ENCODE measurements around the gene KDM1A.

Gene KDM1A

DNA sequence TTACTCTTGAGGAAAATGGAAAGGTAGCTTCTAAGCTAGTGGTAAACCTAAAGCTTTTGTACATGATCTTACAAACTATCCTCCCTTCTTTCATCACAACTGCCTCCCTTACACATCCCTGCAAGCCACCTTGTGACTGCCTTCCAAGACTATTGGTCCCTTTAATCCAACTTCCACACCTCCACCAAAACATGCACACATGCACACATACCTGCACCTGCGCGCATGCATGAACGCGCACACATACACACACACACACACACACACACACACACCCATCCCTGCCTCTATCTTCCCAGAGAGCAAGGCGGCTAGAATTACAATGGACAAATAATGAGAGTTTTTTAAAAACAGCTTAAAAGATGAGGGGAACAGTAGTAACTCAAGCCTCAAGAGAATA, 91.1 kb downstream of the KDM1A start:
- no peak for DNase-seq (ENCODE audit: low read depth, low spot score)

- DNase-seq (ENCODE audit: low read depth, low spot score) = no peak
Measured at GRCh38 chr1:23111600-23112535, 92.6 kb downstream of the KDM1A start.

DNA sequence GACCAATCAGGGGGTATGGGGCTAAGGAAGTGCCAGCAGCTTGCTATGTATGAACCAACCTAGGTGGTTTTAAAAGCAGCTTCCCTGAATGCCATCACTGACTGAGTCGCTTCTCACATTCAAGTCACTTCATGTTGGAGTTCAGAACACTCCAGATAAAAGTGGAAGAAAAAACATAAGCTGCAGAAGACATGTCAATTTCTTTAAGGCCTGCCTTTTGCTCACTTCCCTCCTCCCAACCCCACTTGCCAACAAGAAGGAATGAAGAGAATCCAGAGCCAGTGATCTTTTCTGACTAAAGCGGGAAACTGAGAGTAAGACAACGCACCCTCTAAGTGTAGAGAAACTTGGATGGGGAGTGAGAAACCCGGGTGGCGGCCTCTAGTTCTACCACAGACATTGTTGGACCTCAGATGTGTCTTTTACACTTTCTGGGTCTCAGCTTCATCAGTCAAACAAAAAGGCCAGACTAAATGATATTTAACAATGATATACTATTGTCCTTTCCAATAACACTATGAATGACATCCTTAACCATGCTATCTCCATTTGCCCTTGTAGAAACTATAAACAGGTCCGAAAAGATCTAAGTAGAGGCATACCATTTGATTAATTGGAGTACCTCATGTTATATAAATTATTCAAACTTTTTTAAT, 95.3 kb downstream of the KDM1A start:
- no peak for DNase-seq (ENCODE audit: low read depth, low spot score)

DNA sequence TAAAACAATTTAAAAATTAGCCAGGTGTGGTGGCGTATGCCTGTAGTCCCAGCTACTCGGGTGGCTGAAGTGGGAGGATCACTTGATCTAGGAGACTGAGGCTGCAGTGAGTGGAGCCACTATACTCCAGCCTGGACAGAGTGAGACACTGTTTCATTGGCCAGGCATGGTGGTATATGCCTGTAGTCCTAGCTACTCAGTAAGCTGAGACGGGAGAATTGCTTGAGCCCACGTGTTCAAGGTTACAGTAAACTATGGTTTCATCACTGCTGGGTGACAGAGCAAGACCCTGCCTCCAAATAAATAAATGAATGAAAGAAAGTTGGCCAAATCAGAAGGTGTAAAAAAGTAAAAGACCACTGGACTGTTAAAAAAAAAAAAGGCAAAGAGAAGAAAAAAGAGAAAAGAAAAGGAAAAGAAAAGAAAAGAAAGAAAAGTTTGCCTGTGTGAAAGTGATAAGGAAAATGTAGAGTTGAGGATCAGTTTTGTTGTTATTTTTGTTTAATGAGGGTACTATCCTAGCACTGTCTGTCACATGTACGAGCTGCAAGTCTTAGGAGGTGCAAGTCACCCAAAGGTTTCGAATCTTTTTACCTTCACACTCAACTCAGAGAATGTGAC, 97.1 kb downstream of the KDM1A start:
- no peak for DNase-seq (ENCODE audit: low read depth, low spot score)

DNA sequence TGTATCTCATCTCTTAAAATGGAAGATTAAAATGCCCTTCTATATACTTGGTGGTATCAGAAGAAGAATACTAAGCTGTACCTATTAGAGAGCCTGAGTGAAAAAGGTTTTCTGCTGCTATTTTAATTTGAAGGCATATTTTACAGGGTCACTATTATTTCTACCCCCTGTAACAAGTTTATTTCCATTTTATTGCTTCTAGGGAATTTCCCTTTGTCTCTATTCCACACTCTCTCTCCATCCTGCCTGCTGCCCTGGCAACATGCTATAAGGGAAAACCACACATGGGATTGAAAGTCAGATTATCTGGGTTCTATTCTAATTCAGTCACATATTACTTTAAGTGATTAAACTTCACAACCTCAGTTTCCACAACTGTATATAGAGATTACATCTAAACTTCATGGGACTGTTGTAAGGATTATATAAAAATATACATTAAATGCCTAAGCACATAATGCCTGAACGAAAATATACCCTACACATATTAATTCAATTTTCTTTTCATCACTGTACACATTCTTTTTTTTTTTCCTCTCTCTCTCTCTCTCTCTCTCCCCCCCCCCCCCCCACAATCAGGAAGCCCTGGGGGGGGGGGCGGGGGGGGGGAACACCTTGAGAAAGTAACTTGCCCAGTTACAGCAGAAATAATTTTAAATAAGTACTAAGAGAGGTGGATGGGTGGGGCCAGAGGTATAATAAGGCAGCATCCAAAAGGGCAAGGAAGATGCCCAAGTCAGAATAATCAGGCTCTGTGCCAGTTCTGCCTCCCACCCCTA, 97.8 kb downstream of the KDM1A start:
- no peak for DNase-seq (ENCODE audit: low read depth, low spot score)

DNA sequence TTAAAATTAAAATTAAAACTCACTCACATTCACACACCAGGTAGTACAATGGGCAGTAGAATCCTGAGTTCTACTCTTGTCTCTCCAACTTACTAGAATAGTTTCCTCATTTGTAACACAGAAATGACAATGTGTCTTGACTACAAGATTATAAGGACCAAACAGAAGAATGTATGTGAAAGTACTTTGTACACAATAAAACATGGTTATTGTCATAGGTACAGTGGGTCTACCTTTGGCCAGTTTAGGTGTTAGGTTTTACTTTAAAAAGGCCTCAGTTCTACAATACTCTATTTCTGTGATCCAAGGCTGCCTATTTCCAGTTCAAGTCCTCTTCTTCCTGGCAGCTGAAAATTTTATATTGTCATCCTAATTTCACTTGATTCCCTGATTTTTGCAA, 99.1 kb downstream of the KDM1A start:
- no peak for DNase-seq (ENCODE audit: low read depth, low spot score)

DNA sequence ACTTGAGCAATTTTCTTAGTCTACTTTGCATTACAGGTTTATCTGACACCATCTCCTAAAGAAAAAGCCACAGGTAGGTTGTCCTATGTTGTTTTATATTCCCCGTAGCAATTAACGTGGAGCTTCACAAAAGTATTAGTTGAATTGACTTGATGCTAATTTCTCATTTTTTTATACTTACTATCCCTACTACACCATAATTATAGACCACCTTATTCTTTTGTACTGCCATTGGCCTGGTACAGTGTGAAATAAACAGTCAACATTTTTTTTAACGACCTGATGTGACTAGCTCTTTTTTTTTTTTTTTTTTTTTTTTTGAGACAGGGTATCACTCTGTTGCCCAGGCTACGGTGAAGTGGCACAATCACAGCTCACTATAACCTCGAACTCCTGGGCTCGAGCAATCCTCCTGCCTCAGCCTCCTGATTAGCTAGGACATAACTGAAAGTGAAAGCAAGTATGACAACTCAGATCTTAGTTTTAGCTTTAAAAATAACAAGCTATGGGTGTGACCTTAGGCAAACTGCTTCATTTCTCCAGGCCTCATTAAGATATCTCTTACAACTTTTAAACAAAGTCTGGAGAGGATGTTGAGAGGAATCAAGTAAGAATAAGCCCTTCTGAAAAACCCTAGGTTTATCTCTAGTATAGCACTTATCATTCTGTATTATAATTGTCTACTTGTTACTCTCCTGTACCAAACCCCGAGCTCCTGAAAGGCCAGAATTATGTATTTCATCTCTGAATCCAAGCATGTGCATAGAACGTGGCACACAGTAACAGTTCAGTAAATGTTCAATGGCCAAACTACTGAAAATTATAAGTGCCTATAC, 99.9 kb downstream of the KDM1A start:
- DNase-seq (ENCODE audit: low read depth, low spot score) = no peak

- DNase-seq (ENCODE audit: low read depth, low spot score) = no peak
Measured at GRCh38 chr1:23120383-23120782, 101.1 kb downstream of the KDM1A start.

- DNase-seq (ENCODE audit: low read depth, low spot score) = no peak
Measured at GRCh38 chr1:23122023-23122748, 102.9 kb downstream of the KDM1A start.

DNA sequence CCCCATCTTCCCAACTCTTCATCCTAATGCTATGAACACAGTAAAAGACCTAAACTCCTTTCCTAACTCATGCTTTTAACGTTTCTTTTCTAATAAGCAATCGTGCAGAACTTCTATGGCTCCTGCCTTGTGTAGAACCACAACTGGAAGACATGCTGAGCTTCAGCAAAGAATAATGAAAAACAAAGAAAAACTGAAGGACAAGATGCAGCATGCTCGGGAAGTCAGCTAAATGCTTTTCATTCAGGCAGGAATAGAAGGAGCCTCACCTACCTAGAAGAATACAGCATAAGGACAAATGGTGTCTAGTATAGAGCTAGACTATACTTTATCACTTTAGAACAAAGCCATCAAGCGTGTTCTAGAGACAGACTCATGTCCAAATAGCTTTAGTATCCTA, 103.5 kb downstream of the KDM1A start:
- no peak for DNase-seq (ENCODE audit: low read depth, low spot score)

DNA sequence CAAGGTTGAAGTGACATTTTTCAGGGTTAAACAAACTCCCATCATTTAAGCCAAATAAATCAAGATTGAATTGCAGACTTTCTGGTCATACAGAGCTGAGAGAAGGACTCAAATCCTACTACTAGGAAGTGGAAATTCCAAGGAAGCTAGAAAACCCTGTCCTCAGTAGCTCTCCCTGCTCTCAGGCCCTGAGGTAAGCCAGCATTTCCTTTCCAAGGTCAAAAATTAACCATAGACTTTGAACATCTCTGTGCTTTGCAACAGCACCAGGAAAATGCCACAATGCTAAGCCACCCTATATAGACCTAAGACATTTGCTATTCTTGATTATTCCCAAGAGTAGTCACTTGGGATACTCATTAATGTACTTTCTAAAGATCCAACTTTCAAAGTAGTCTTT, 104.3 kb downstream of the KDM1A start:
- no peak for DNase-seq (ENCODE audit: low read depth, low spot score)

- no peak for DNase-seq (ENCODE audit: low read depth, low spot score)
Measured at GRCh38 chr1:23124259-23125026, 105.2 kb downstream of the KDM1A start.

GRCh38 chr1:23125489-23125888, 106.2 kb downstream of the KDM1A start:
- no peak for DNase-seq (ENCODE audit: low read depth, low spot score)

DNA sequence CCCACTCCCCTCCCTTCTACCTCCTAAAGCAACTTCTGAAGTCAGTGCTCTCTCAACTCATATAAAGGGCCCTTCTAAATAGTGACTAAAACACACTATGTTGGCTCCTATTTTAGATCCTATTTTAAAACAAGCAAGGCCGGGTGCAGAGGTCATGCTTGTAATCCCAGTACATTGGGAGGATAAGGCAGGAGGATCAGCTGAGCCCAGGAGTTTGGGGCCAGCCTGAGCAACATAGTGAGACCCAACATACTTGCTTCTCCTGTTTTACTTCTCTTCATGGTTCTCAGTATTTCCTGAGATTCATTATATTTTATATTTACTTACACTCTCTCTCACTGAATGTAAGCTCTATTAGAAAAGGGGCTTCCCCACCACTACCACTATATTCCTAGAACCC, 106.9 kb downstream of the KDM1A start:
- no peak for DNase-seq (ENCODE audit: low read depth, low spot score)

DNA sequence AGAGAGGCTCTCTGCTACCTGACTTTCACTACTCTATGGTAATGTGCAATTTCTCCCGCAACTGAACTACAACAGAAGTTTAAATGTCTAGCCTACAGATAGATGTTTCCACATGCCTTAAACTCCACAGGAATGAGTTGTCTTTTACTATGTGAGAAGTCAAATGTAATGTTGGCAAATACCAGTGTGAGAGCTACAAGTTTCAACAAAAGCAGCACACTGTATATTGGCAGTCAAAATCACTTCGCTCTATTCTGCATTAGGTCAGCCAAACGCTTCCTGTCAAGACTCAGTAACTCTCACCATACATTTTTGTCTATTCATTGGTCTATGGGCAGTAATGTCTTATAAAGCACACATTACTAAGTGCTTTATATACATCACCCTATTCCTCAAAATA, 107.5 kb downstream of the KDM1A start:
- no peak for DNase-seq (ENCODE audit: low read depth, low spot score)

DNA sequence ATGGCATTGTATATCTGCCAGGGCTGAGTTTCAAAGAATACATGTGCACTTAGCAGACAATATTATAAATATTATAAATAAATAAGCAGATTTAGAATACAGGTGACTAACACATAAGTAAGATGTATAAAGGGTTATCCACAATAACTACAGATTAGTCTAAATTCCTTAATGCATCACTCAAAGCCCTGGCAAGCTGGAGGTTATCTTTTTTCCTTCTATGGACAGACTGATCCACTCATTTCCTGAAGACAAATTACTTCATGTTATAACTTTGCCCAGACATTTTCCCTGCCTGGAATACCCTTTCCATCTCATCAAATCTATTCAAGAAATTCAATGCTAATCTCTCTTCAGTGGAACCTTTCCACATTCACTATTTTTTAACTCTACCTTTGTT, 110.6 kb downstream of the KDM1A start:
- DNase-seq (ENCODE audit: low read depth, low spot score) = no peak

DNA sequence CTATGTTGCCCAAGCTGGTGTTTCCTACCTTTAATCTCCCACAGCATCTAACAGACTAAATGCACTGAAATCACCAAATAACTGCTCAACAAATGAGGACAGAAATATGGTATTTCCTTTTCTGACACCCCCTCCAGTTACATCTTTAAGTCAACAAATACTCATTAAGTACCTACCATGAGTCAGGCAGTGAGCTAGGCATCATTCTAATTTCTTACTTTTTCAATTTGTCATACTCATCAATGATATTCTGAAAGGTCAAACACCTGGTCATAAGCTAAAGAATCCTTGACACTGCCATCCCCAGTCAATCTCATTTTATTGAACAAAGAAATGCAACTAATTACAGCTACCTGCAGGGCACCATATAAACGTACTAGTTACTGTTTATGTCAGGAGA, 112.8 kb downstream of the KDM1A start:
- DNase-seq (ENCODE audit: low read depth, low spot score) = no peak

Data from brain pericyte (primary cell).